IPS-11a (cell line): Measurements from ENCODE around the gene ARID3B.
"Not testable (repeated sequence)": the region's sequence is repeated elsewhere in the genome, so short reads cannot be mapped to it uniquely, and the experiment has no call there.

Experiments used
- H3K4me3 ChIP-seq: one replicate; pipeline ENCODE4 v1.5.1; 2013; ENCODE audit warnings: low read depth, low read length, control low read depth

ARID3B gene

GRCh38 chr15:74564182-74564581, 23.2 kb downstream of the ARID3B start:
- no peak overlapping the region for H3K4me3 ChIP-seq

- H3K4me3 ChIP-seq = no peak overlapping the region
Observed at GRCh38 chr15:74565381-74566085, 24.5 kb downstream of the ARID3B start.

GRCh38 chr15:74568594-74568993, 27.6 kb downstream of the ARID3B start:
- no peak overlapping the region for H3K4me3 ChIP-seq

DNA sequence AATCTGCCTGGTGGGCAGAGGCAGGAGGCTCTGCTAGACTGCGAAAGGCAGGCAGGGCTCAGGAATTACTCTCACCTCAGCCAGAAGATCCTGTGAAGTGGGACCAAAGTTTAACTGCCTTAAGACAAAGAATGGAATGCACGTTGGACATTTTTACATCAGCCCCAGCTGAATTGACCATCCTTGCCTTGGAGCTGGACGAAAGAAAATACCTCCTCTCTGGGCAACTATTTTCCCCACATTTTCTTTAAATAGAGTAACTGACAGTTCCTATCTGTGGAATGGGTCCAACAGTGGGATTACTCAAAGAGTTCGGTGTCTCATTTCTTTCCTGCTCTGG, 28.7 kb downstream of the ARID3B start:
- H3K4me3 ChIP-seq = no peak overlapping the region

DNA sequence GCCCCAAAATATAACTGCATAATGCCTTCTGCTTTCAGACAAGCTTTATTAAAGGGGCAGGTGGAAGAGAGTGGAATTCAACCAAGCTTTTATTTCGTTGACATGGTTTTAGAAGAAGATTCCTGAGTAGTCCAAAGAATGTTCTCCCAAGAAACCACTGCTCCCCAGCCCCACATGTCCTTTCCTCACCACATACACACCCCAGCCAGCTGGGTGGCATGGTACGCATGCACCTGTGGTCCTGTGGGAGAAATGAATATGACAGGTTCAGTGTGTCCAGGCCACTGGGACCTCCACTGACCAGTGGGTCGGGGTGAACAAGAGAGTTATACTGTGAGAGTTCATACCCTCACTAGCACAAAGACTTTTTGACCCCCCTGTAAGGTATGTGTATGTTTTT, 30.2 kb downstream of the ARID3B start:
- H3K4me3 ChIP-seq = no peak overlapping the region

DNA sequence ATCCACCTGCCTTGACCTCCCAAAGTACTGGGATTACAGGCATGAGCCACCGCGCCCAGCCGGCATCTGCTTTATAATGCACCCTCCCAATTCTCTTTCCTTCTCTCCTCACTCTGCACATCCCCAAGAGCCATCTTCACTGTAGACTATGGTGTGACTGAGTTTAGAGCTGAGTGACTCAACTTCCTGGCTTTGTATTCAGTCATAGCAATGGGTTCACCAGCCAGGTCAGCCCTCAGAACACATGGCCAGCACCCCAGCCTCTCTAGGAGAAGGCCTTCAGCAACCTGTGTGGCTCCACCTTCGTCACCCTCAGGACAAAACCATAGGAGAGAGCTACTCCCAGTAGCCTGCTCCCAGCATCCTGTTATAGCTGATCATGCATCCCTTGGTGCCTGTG, 33.0 kb downstream of the ARID3B start:
- no peak overlapping the region for H3K4me3 ChIP-seq

GRCh38 chr15:74578496-74578994, 37.5 kb downstream of the ARID3B start:
- H3K4me3 ChIP-seq = no peak overlapping the region

GRCh38 chr15:74579001-74579400, 38.0 kb downstream of the ARID3B start:
- no peak overlapping the region for H3K4me3 ChIP-seq

- no peak overlapping the region for H3K4me3 ChIP-seq
Observed at GRCh38 chr15:74580538-74581350, 39.7 kb downstream of the ARID3B start.

- no peak overlapping the region for H3K4me3 ChIP-seq
Observed at GRCh38 chr15:74584204-74584603, 43.2 kb downstream of the ARID3B start.

GRCh38 chr15:74584779-74585178, 43.8 kb downstream of the ARID3B start:
- H3K4me3 ChIP-seq = no peak overlapping the region

DNA sequence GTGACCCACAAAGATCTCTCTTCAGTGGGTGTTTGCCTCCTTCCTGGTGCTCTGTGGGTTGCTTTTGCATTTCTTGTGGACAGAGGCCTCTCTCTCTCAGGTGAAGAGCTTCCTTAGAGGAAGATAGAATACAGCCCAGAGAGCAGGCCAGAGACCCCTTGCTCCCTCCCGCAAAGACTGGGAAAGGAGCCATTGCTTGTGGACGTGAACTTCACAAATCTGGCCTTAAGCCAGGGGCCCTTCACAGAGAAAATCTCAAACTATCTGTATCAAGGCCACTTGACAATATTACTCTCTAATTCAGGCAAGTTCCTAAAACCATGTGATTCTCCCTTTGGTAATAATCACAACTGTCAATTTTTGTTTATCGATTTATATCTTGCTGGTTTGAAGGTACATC, 44.2 kb downstream of the ARID3B start:
- H3K4me3 ChIP-seq = no peak overlapping the region

DNA sequence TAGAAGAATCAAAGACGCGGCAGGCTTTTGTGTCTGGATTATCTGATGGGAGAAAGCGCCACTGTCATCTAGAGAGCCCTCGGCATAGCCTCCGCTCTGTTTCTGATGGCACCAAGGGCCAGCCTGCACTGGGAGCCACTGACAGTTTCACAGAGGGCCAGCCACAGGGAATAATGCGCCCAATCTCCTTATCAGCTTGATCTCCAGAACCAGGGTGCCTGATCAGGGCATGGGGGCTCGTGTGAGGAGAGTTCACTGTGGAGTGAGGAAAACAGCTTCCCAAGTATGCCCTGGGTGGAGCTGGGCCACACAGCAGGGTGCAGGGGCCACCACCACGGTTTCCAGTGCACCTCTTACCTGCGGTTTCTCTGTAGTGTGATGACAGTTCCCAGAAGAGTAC, 44.8 kb downstream of the ARID3B start:
- H3K4me3 ChIP-seq = no peak overlapping the region

DNA sequence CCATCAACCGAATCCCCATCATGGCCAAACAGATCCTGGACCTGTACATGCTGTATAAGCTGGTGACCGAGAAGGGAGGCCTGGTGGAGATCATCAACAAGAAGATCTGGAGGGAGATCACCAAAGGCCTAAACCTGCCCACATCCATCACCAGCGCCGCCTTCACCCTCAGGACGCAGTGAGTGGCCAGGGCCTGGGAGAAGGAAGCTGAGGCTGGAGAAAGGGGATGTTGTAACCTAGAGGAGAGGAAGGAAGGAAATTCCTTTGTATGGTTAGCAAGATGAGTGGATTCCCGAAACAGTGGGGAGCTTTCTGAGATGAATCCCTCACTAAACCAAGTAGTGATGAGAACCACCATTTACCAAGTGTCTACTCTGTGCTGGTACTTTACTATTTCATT, 48.8 kb downstream of the ARID3B start:
- H3K4me3 ChIP-seq = no peak overlapping the region

DNA sequence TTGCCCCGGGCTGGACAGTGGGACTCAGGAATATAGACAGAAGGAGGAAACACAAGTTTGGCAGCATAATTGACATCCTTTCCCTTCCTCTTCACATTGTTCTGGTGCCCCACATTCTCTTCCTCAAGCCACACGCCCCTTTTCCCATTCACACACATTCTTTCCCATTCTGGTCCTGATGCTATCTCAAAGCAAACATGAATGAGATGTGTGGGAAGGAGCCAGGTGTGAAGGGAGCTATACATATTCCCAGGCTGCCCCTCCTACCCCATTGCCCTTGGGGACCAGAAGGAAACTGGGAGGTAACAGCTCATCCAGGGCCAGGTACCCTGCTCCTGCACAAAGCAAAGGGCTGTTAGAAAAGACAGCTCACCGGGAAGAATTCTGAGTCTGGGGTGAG, 51.2 kb downstream of the ARID3B start:
- no peak overlapping the region for H3K4me3 ChIP-seq

GRCh38 chr15:74593122-74593521, 52.1 kb downstream of the ARID3B start:
- no peak overlapping the region for H3K4me3 ChIP-seq

DNA sequence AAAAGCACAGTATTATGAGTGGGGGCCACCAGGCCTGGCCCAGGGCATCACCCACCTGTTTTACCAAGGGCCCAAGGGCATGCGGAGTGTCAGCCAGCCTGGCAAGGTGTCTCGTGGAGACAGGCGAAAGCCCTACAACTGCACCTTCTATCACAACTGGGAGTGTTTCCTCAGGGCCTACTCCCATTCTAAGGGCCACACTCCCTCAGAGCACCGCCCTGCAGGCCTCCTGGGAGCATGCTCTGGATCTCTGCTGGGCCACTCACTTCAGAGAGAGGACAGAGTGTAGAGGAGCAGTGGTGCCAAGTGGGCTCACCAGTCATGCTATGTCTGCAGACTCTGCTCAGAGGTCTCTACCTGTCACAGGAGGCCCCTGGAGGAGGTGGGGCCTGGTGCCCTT, 53.4 kb downstream of the ARID3B start:
- H3K4me3 ChIP-seq = no peak overlapping the region

- H3K4me3 ChIP-seq = no peak overlapping the region
Observed at GRCh38 chr15:74595271-74595670, 54.3 kb downstream of the ARID3B start.

DNA sequence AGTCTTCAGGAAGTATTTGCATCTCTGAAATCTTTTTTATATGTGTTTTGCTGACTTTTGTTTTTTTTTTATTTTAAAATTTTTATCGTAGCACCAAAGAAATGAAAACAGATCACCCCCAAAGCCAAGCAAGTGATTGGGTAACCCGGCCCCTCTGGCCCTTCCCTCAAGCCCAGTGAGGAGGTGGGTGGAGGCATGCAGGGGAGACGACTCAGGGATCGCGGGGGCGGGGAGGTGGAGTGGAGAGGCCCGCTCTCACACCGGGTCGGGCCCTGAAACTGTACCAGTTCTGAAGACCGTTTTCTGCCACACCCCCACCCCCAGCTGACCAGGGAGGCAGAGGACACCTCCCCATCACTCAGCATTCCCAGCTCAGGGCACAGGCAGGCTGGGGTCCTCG, 55.7 kb downstream of the ARID3B start:
- not testable (repeated sequence) for H3K4me3 ChIP-seq

DNA sequence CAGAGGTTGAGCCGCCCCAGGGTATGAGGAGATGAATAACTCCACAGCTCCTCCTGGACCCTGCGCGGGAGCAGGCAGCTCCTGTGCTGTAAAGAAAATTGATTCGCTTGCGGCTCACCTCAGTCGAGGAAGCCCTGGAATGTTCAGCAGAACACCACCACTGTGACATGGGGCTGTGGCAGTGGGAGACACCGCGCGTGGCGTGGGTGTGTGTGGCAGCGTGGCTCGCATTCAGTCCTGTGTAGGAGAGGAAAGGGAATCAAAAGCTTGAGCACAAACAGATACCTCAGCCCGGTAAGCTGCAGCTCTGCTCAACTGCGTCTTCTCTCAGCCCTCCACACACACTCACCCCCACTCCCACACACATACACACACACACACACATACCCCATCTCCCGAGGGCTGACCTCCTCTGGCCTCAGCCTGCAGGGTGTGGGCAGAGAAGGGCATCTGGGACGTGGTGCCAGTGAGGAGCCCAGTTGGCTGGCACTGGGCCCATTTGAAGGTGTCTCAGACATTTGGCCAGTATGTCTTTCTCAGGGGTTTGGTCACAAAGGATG, 56.2 kb downstream of the ARID3B start:
- not testable (repeated sequence) for H3K4me3 ChIP-seq

DNA sequence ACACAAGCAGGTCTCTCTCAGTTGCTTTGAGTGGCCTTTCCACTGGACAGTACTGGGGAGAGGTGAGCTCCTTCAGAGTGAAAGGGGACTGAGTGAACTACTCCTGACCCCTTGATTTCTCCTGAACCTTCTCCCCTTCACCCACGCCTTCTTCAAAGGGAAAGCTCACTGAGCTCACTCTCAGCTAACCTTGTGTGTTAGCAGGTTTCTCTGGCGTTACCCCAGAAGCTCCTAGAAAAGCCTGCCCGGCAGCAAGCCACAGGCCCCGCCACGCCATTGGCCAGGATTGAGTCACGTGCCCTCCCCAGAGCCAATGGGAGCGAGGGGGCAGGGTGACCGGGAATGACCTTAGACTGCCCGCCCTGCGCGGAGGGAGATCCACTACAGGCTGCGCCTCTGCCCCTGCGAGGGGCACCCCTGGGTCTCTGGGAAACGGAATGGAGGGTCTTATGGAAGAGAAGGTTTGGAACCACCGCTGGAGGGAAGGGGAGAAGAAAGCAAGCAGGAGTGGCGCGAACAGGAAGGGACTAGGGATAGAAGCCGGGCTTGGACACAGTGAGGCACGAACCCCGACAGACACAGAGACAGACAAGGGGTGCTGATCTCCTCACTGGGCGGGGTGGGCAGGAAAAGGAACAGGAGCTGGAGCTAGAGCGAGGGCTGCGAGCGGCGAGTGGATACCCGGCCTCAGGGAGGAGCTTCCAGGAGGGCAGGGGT, 57.3 kb downstream of the ARID3B start:
- no peak overlapping the region for H3K4me3 ChIP-seq
